Subcutaneous adipose tissue (tissue), 4 donors: Measurements from ENCODE around the gene MYH11. TPM values are rescaled to one million over a fixed set of nuclear protein-coding genes. Genes with fewer than 3 reads are reported as not detected.

ENCODE experiments used
- CTCF ChIP-seq: fragments of 450-650 bp; IDR thresholded peaks from one replicate; pipeline ENCODE4 v1.5.1; 2016; ENCODE audit warnings: low read depth, mild to moderate bottlenecking, control low read depth, antibody characterized with exemption, moderate library complexity
- total RNA-seq, 4 donors: library from RNA; depleted of rRNA; stranded (reverse); fragments of >200 nt; gene quantifications; one replicate each; pipeline ENCODE4 v1.1.0, GENCODE V29; 2016

MYH11 gene
- total RNA-seq, 4 donors from 2014 or later, result 9.5 to 43.7 (median 23.0) TPM

DNA sequence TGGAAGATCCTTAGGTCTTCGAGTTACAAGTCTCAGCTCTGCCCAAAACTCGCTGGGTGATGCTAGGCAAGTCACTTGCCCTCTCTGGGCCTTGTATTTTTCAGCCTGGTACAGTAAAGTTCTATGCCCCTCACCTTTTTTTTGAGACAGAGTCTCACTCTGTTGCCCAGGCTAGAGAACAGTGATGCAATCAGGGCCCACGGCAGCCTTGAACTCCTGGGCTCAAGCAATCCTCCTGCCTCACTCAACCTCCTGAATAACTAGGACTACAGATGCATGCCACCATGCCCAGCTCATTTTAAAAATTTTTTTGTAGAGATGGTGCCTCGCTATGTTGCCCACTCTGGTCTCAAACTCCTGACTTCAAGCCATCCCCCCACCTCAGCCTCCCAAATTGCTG is 3.8 kb downstream of the MYH11 start:
- TF ChIP-seq CTCF, result no peak

GRCh38 chr16:15849209-15849981 is 7.4 kb downstream of the MYH11 start:
- TF ChIP-seq CTCF, result no peak

- TF ChIP-seq CTCF, result no peak
Observed at GRCh38 chr16:15847611-15848175, 9.1 kb downstream of the MYH11 start.

GRCh38 chr16:15846510-15846909 is 10.3 kb downstream of the MYH11 start:
- TF ChIP-seq CTCF, result no peak

DNA sequence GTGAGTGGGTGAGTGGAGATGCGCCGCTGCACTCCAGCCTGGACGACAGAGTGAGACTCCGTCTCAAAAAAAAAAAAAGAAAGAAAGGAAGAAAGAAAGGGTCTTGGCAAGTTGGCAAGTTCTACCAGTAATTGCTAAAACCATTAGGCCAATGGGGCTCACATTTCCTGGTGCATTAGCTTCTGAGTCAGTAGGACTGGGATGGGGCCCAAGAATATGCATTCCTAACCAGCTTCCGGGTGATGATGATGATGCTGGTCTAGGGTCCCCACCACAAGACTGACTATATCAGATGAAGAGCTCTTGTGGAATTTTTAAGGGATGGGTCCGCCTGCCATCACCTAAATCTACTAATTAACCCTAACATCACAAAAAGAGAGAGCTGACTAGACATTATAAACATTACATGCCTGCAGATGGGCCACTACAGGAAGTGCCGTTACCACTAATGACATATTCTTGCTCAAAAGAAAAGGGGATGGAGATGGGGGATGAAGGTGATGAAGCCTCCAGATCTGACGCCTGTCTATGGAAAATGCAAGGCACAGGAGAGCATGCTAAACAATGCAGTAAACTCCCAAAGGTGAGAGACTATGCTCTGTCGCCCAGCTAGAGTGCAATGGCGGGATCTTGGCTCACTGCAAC is 13.1 kb downstream of the MYH11 start:
- no peak for TF ChIP-seq CTCF

GRCh38 chr16:15837761-15838160 is 19.1 kb downstream of the MYH11 start:
- no peak for TF ChIP-seq CTCF

DNA sequence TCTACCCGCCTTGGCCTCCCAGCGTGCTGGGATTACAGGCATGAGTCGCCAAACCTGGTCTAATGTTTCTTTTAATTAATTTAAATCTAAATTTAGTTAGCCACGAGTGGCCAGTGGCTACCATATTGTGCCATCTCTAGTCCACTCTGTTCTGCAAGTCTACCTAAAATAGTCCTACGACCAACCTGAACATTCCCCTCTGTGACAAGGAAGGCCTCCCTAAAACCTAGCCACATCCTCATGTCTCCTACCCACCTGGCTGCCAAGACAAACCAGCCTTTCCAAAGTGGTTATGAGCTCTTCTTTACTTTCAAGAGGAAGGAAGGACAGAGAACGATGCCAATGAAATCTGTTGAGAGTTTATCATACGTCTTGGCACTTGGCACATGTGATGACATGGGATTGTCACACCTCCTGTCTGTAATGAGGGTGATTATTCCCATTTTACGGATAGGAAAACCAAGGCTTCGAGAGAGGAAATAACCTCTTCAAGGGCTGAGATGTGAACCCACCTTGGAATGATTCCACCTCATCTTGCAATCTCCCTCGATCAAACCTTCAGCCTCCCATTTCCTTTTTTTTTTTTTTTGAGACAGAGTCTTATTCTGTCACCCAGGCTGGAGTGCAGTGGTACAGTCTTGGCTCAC is 19.7 kb downstream of the MYH11 start:
- no peak for TF ChIP-seq CTCF
